Panc1 (cell line): ENCODE data around the gene TMEM101.

Experiments
- CTCF ChIP-seq: fragments of 450-650 bp; IDR thresholded peaks from 2 replicates; pipeline ENCODE4 v1.5.1; 2017; ENCODE audit warnings: mild to moderate bottlenecking
- POLR2AphosphoS5 ChIP-seq: IDR thresholded peaks from 2 replicates; pipeline ENCODE4 v1.6.1; 2012; ENCODE audit warnings: mild to moderate bottlenecking, low read depth, low read length, moderate library complexity

GRCh38 chr17:43982171-43982570 is 32.6 kb downstream of the TMEM101 start:
- TF ChIP-seq POLR2AphosphoS5 (no peak), CTCF (no peak)
